ENCODE data around the gene DHRSX. TPM values are rescaled to one million over a fixed set of nuclear protein-coding genes. Genes with fewer than 3 reads are reported as not detected.

DHRSX gene
- total and polyA plus RNA-seq, 2 experiments from 2014 or later: 37.2 to 71.7 TPM

DNA sequence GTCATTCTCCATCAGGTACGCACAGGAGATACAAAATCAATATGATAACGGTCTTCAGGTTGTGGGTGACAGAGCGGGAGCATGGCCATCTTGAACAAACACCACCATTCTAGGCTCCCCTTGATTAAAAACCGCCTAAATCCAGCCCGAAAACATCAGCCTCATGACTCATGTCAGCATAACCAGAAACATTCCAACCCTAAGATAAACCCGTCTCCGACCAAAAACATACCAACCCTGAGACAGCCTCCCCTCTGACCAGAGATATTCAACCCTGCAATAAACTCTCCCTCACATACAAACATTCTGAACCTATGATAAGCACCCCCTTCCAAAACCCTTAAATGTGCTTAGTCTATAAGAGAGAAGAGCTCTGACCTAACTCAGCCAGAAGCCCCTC lies 157.9 kb downstream of the DHRSX start:
- Histone ChIP-seq H3K27me3 (no peaks in the 10 kb centered on the region), H3K4me2 (no peak overlapping the region), H4K20me1 (ENCODE audit: insufficient read depth, poor library complexity, severe bottlenecking) (no peaks in the 10 kb centered on the region), H3K27ac (peak overlapping the region; percentile 65), H3K36me3 (replicated peaks; ENCODE audit: insufficient read depth, low read depth) (no peaks in the 10 kb centered on the region), H2AFZ (no peak overlapping the region), H3K4me3 (no peak overlapping the region), H3K4me1 (ENCODE audit: insufficient read depth) (no peaks in the 10 kb centered on the region), H3K9me3 (ENCODE audit: low read depth) (no peaks in the 10 kb centered on the region), H3K79me2 (peaks cover 3% of the 10 kb centered on the region), H3K9me2 (replicated peaks; ENCODE audit: insufficient read depth) (no peaks in the 10 kb centered on the region)
- 72% methylated on average over 7 of the region's 7 CpGs for WGBS (ENCODE audit: low lambda C conversion rate, missing lambda C conversion rate)
- no peak for DNase-seq (ENCODE audit: low spot score)
- no peak for TF ChIP-seq CTCF (IDR thresholded peaks at IDR 0.05; ENCODE audit: poor library complexity)
- TF ChIP-seq EZH2phosphoT487 (IDR thresholded peaks at IDR 0.05; ENCODE audit: low read depth, severe bottlenecking, unreplicated experiment): no peak
- no peak for TF ChIP-seq EZH2 (IDR thresholded peaks at IDR 0.05; ENCODE audit: borderline replicate concordance)

DNA sequence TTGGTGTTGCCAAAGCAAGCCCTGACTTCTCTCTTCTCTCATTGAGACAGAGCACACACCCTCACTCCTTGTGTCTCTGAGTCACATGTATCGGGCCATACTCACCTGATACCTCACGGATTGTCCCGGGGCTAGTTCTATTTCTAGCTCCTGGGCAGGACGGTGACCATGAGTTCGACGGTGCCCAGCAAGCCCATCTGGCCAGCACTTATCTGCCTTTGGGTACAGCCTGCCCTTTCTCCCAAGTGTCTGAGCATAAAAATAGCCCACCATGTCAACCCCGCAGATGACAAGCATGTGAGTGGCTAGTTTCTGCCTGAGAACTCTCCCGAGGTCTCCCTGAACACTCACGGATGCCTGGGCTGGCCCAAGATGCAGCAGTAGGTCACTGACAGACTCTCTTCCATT lies 158.5 kb downstream of the DHRSX start:
- Histone ChIP-seq H3K9me2 (replicated peaks; ENCODE audit: insufficient read depth) (no peaks in the 10 kb centered on the region), H3K79me2 (peaks cover 3% of the 10 kb centered on the region), H3K36me3 (replicated peaks; ENCODE audit: insufficient read depth, low read depth) (no peaks in the 10 kb centered on the region), H3K27ac (peak overlapping the region; percentile 65), H2AFZ (no peak overlapping the region), H3K4me1 (ENCODE audit: insufficient read depth) (no peaks in the 10 kb centered on the region), H3K4me2 (no peak overlapping the region), H3K4me3 (no peak overlapping the region), H3K27me3 (no peaks in the 10 kb centered on the region), H4K20me1 (ENCODE audit: insufficient read depth, poor library complexity, severe bottlenecking) (no peaks in the 10 kb centered on the region), H3K9me3 (ENCODE audit: low read depth) (no peaks in the 10 kb centered on the region)
- DNase-seq (ENCODE audit: low spot score): no peak
- 93% methylated on average over 9 of the region's 9 CpGs for WGBS (ENCODE audit: low lambda C conversion rate, missing lambda C conversion rate)
- TF ChIP-seq CTCF (IDR thresholded peaks at IDR 0.05; ENCODE audit: poor library complexity): no peak
- TF ChIP-seq EZH2phosphoT487 (IDR thresholded peaks at IDR 0.05; ENCODE audit: low read depth, severe bottlenecking, unreplicated experiment): no peak
- no peak for TF ChIP-seq EZH2 (IDR thresholded peaks at IDR 0.05; ENCODE audit: borderline replicate concordance)

DNA sequence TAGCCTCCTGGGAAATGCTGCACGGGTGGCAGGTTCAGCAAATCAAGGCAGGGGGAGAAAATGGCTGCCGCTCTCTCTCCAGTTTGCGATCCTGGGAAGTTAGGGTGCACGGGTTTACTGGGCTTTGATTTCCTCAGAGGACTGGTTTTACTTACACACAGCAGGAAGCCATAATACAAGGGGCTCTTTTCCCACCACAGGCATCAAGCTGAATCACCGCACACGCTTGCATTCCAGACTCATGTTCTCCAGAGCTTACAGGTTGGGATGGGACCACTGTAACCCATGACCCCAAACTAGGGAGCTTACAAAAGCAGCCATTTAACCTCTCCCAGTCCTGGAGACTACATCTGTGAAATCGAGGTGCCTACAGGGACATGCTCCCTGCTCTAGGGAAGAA lies 159.8 kb downstream of the DHRSX start:
- no peak for DNase-seq (ENCODE audit: low spot score)
- Histone ChIP-seq H3K79me2 (peaks cover 3% of the 10 kb centered on the region), H3K4me2 (no peak overlapping the region), H4K20me1 (ENCODE audit: insufficient read depth, poor library complexity, severe bottlenecking) (no peaks in the 10 kb centered on the region), H3K4me3 (no peak overlapping the region), H3K9me2 (replicated peaks; ENCODE audit: insufficient read depth) (no peaks in the 10 kb centered on the region), H3K36me3 (replicated peaks; ENCODE audit: insufficient read depth, low read depth) (no peaks in the 10 kb centered on the region), H2AFZ (no peak overlapping the region), H3K4me1 (ENCODE audit: insufficient read depth) (no peaks in the 10 kb centered on the region), H3K27ac (no peak overlapping the region), H3K27me3 (no peaks in the 10 kb centered on the region), H3K9me3 (ENCODE audit: low read depth) (no peaks in the 10 kb centered on the region)
- TF ChIP-seq EZH2 (IDR thresholded peaks at IDR 0.05; ENCODE audit: borderline replicate concordance) (no peak), CTCF (IDR thresholded peaks at IDR 0.05; ENCODE audit: poor library complexity) (no peak), EZH2phosphoT487 (IDR thresholded peaks at IDR 0.05; ENCODE audit: low read depth, severe bottlenecking, unreplicated experiment) (no peak)
- WGBS (ENCODE audit: low lambda C conversion rate, missing lambda C conversion rate): 92% methylated on average over 7 of the region's 7 CpGs

GRCh38 chrX:2336181-2336580 lies 164.6 kb downstream of the DHRSX start:
- Histone ChIP-seq H3K36me3 (replicated peaks; ENCODE audit: insufficient read depth, low read depth) (no peaks in the 10 kb centered on the region), H3K27ac (no peak overlapping the region), H3K9me3 (ENCODE audit: low read depth) (no peaks in the 10 kb centered on the region), H3K79me2 (no peaks in the 10 kb centered on the region), H2AFZ (no peak overlapping the region), H3K9me2 (replicated peaks; ENCODE audit: insufficient read depth) (no peaks in the 10 kb centered on the region), H4K20me1 (ENCODE audit: insufficient read depth, poor library complexity, severe bottlenecking) (no peaks in the 10 kb centered on the region), H3K4me1 (ENCODE audit: insufficient read depth) (no peaks in the 10 kb centered on the region), H3K4me2 (no peak overlapping the region), H3K27me3 (no peaks in the 10 kb centered on the region), H3K4me3 (no peak overlapping the region)
- WGBS (ENCODE audit: low lambda C conversion rate, missing lambda C conversion rate): 97% methylated on average over 7 of the region's 7 CpGs
- DNase-seq (ENCODE audit: low spot score): no peak
- no peak for TF ChIP-seq EZH2 (IDR thresholded peaks at IDR 0.05; ENCODE audit: borderline replicate concordance)
- TF ChIP-seq EZH2phosphoT487 (IDR thresholded peaks at IDR 0.05; ENCODE audit: low read depth, severe bottlenecking, unreplicated experiment): no peak
- TF ChIP-seq CTCF (IDR thresholded peaks at IDR 0.05; ENCODE audit: poor library complexity): no peak
